ENCODE data around the gene KCNQ1.

The KCNQ1 gene

DNA sequence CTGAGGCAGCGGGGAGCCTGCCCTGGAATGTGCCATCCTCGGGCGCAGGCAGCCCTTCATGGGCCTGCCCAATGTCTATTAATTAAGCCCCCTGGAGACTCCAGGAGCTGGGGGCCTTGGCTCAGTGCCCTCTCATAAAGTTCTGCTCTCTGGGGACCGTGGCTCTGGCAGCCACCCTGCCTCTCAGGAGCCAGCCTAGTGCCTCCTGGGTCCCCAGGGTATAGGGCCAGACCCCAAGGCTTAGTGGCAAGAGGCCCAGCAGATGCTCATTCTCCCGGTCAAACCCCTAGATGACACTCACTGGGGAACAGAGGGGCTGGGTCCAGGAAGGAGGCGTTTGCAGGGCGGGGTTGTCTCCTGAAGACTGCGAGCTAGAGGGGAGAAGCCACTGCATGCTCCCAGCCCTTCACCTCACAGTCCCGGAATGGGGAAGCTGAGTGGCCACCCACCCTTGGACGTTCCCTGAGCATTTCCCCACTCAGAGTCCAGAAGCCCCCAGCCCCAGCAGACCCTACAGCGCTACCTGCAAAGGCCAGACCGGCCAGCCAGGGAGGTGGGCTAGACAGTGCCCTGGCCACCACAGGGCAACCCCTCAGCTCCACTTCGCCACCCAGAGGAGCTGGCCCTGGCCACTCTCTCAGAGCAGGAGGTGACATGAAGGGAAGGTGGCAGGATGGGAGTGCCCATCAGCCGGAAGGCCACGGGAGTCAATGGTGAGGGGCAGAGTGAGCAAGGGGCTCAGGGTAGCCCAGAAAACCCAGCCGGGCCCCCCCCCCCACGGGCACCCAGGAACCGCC is 357.8 kb downstream of the KCNQ1 start:
- DNase-seq, result peak in 2 of 5 donors; percentile 1 to 8

DNA sequence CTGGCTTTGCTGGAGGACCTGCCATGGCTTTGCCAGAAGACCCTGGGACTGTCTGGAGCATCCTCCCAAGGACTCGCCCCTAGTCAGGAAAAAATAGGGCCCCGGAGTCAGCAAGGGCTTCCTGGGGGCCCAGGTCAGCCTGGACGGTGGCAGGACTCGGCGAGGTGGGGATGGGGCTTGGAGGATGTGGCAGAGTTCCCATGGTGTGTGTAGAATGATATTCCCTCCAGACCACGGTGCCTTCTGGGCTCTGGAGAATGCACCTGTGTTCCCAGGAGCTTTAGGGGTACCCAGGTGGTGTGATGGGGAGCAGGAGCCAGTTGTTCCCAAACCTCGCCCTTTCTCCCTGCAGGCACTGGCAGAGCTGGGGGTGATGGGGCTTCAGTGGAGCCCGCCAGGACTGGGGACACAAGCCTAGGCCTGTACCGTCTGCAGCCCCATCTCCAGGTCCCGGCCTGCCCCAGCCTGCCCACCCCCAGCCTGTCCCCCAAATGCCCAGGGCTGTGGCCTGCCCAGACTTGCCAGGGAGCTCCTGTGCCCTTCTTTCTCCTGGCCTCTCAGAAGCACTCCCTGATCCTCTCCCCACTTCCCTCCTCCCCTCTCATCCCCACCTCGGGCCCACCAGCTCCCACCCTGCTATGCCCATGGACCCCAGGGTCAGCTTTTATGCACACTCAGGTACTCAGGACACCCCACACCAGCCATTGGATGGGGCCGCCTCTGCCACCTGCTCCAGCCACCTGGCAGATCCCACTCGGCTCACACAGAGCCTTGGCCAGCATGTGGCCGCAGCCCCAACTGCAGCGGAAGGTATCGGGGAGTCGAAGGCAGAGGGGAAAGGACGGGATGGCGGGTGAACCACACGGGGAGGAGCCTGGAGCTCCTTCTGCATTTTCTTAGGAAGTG is 358.6 kb downstream of the KCNQ1 start:
- DNase-seq, result peak in 2 of 5 donors; percentile 4 to 10

DNA sequence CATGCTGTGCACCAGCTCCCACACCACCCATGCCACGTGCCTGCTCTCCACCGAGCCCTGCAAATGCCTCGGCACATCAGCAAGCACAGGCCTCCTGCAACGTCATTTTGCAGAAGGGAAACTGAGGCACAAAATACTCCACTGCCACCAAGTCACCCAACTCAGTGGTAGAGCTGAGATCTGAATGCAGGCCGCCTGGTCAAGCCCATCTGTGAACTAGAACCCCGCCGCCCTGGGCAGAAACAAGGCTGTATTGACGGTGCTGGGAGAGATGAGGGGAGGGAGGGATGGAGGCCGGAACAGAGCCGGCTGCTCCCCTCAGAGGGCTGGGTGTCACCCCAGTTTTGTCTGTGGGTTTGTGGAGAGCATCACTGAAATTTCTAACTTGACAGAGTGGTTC is 359.4 kb downstream of the KCNQ1 start:
- DNase-seq, result peak in 1 of 5 donors; percentile 7

DNA sequence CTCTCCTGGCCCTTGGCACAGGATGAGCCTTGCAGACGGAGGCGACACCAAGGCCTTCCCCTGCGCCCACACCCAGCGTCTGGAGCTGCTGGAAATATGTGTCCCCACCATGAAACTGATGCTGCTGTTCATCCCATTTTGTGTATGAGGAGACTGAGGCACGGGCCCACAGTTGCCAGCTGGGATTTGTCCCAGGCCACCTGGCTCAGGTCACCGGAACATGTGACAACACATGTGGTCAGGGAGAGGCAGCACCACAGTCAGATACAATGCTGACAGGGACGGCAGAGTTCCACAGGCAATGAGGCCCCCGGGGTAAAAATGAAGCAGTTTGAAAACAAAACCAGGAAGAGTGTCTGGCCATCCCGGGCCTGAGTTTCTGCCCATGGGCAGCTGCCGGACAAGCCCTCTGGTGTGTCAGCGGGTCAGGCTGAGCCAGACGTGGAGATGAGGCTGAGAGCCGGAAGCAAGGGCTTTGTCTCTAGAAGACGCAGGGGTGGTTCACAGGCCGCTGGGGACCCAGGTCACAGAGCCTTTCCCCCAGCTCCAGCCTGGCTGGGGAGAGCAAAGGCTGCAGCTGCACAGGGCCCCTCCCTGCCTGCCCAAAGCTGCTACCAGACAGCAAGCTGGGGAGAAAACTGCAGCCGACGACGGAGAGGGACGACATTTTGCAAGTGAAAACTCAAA is 360.0 kb downstream of the KCNQ1 start:
- DNase-seq, result peak in 2 of 5 donors; percentile 2 to 4

DNA sequence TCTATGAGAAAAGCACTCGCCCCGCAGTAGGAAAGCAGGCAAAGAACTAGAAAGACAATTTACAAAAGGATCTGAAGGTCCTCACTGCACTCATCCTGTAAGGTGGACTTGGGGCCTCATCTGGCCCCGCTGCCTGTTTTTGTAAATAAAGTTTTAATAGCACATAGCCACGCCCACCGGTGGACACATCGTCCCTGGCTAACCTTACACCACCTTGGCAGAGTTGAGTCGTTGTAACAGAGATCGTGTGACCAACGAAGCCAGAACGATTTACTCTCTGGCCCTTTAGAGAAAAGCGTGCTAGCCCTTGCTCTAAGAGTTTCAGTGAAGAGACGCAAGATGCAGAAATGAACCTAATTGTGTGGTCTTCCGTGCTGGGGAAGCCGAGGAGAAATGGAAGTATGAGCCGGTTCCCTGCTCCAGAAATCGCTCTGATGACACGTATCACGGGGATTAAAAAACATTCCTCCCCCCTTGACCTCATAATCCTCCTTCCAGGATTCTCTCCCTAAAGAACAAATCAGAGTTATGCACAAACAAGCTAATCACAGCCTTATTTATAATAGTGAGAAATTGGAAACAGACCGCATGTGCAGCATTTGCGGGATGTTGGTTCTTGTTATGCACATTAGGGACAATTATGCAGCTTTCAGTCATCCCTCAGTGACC is 360.7 kb downstream of the KCNQ1 start:
- no peak for DNase-seq

DNA sequence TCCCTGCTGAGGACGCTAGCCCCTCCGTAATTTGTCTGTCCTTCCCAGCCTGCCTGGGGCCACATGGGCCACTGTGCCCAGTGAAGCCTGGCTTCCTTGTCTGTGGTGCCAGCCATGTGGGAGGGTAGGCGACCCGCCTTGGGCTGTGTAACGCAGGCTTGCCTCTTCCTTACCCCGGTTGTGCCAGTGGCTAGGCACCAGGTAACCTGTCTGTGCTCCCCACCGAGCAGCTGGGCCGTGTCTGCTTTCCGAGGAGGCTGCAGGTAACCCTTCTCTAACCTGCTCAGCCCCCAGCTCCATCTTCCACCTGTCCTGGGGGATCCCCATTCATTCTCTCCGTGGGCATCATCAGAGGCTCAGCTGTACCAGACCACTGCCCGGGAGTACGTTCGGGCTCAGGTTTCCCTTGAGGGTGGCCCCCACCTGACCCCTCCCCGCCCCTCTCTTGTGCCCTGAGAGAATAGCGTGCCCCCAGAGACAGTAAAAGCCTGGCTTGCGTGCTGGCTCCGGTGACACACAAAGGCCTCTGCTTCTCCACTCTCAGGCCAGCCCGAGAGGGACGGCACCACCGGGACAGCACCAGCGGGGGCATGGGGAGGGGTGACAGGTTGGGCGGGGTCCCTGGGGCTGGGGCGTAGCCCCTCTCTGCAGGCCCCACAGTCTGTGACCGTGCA is 361.7 kb downstream of the KCNQ1 start:
- peak in 2 of 5 donors; percentile 4 to 8 for DNase-seq

DNA sequence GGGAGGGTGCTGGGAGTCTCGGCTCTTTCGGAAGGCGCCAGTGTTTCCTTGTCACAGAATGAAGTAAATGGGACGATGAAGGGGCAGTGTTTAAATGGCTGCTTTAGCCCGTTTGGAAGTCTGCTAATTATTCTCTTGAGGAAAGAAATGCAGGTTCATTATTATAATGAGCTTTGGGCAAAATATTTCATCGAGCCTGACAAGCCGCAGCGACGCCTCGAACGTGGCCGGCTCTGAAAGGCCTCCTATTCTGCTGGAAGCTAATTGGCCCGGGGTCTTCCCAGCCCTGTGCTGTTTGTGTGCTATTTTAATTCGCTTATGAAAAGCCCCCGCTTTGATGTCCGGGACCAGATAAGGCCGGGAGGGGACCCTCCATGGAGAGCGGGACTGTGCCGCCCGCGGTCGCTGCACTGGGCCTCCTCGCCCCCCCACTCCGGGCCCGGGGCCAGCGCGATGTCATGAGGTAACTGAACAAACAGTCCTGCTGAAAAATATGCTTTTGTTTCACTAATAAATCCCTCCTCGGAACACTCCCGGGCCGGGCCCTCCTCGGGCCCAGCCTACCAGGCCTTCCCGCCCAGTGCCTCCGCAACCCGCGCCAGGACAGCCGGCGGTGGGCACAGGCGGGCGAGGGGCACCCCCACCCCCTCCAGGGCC is 362.3 kb downstream of the KCNQ1 start:
- DNase-seq, result peak in 1 of 5 donors; percentile 2

DNA sequence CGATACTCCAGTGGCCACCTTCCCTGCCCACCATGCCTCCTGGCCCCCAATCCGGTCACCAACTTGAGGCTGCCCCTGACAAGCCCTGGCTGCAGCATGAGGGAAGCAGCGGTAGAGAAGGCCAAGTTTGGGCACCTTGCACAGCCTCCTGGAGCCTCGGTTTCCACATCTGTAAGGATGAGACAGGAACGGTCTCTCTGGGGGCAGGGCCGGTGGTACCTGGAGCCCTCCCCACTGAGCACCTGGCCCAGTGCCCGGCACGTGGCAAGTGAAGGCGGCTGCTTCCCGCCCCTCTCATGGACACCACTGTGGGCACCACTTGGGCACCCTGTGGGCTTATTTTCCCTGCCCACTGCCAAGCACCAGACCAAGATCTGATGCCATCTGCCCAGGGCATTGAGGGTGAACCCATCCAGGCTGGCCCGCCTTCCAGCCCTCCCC is 363.0 kb downstream of the KCNQ1 start:
- DNase-seq, result peak in 1 of 5 donors; percentile 3

DNA sequence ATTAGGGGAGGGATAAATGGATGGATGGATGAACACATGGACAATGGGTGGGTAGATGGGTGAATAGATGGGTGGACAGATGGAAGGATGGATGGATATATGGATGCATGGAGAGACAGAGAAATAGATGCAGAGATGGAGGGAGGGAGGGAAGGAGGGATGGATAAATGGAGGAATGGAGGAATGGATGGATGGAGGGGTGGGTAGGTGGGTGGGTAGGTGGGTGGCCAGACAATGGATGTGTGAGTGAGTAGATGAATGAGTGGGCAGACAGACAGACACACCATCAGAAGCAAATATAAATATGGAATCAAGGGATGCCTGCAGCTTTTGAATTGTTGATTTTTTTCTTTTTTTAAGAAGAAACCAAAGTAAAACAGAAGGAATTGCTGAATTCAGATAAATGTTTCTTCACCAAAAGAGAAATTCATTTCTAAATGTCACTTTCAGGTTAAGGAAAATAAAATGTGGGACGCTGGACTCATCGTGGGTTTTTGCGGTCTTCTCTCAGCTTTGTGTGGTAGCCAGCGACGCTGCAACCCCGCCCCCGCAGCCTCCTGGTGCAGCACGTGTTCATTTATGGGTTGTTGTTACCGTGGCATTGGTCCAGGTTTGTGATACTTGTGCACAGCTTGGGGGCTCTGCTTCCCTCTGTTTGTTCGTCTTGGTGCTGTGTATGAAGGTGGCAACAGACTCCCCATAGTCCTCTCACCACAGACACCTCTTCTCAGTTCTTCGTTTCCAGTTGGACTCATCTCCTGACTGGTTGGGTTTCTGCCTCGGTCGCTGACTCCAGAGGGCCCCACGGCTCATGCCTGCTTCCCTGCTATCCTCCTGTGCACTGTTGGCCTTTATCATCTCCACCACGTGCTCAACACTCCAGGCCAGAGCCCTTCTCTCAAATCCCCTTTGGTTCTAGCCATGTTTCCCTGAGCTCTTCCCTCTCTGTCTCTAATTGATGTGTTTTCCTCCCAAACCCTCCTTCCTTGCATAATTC is 364.3 kb downstream of the KCNQ1 start:
- no peak for DNase-seq

DNA sequence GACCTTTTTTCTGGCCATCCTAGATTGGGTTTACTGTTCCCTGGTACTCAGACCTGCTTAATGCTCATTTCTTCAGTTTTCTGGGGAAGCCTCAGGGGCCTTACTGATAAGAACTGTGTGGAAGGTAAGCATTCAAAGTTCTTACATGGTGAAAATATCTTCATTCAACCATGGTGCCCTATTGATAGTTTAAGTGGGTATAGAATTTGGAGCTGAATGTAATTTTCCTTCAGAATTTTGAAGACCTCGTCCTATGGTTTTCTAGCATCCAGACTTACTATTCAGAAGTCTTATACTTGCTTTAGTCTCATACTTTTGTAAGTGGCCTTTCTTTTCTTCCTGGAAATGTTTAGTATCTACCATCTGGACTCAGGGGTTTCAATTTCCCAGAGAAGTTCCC is 365.0 kb downstream of the KCNQ1 start:
- DNase-seq, result no peak

DNA sequence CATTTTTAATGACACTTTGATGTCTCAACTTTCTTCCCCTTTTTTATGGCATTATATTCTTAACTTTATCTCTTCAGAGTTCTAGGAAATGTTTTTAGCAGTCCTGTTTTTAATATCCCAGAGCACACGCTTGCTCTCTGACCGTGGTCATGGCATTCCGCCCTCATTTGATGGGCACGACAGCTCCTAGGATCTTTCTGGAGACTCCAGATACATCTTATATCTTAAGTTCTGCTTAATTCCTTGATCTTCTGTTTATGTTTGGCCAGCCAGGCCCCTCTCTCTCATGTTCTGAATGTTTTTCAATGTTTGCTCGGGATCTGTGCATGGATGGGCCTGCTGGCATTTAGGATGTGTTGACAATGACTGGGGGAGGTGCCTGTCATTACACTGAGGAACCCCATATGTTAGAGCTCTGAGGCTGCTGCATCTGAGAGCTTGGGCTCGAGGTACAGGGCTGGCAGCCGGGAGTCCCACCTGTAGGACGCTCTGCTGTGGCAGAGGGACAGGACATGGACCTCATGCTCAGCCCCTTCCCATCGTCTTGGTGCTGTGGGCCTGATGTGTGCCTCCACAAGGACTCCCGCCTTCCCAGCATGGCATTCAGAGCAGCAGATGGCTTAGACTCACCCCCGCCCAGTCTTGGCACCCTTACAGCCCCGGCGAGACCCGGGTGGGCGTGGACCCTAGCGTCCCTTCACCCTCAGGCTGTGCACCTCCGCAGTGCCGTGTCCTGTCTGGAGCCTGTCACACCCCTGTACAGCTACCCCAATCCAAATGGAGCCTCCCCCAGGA is 365.8 kb downstream of the KCNQ1 start:
- DNase-seq, result no peak

DNA sequence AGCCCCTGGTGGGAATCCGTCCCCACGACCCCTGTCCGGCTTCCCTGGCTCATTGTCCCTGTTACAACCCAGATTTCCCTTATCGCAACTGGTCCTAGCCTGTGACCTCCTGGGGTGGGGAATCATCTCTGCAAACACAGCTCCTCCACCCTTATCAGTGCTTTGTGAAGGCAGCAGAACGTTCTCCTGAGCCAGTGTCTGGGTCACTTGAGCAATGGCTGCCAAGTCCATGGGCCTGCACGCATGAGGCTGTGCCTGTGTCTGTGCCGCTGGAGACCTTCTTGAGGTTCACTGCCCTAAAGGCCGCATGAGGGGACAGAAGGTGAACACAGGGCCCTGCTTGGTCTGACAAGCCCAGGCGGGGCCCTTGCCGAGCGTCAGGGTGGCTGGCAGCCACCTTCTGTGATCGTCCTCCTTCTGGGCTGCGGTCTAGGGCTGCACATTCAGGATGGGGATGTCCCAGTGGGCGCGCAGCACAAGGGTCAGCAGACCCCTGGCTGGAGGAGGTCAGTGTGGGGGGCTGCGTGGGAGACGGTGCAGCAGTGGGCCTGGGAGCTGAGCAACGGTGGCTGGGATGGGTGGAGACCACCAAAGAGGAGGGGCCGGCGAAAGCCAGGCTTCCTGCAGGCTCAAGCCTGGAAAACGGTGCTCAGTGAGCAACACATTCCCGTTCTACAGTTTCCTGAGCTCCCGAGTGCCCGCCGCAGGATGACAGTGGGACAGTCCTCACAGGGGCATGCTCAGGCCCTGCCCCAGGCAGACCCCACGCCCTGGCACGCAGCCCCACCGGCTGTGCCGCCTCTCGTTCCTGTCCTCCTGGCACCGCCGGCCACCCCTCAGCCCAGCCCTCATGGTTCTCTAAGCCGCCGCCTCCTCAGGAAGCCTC is 366.6 kb downstream of the KCNQ1 start:
- DNase-seq, result no peak

DNA sequence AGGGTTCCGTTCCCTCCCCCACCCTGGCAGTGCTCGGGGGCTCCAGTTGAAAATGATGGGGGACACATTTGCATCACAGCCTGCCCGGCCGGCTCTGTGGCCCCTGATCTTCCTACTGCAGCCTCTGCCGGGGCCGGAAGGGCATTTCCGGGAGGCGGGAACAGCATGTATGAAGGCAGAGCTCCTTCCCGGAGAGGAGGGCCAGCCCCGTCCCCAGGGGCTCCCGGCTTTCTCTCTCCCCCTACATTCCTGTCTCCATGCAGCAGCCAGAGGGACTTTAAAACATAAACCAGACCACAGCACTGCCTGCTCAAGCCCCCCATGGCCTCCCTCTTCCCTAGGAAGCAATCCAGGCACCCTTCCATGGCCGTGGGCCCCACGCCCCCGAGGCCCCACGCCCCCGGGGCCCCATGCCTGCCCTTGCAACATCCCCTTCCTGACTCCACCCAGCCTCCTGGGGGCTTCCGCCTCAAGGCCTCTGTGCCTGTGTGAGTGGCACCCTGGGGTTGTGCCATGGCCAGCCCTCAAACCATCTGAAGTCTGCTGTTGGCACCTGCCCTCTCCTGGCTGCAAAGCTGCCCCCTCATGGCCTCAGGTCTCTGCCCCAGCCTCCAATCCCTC is 367.7 kb downstream of the KCNQ1 start:
- DNase-seq, result no peak

DNA sequence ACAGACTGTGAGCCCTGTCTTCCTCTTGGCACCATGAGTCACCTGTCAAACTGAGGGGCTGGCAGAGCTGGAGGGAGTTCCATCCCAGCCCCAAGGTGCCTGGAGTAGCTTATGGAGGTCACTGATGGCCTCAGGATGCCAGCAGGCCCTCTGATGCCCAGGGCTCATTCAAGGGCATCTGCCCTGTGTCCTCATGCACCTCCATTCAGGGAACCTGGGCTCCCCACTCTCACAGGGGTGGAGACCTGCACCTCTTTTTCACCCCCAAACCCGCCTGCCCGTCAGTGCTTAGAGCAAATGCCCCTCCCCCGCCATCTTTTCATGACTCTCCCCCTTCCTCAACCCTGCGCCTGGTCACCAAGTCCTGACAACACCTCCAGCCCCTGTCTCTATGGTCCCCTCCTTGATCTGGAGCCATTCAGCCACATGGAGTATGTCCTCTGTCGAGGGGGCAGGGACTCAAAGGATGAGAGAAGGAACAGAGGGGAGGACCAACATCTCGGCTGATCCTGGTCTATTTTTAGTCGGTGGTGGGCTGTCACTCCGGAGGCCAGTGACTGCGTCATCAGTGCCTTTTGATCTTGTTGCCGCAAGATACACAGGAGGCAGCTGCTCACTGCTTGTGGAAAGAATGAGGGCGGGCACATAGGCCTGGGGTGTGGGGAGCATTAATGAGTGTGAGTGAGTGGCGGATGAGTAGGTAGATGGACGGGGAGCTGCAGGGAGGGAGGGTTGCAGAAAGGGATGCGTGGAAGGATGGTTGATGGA is 368.5 kb downstream of the KCNQ1 start:
- DNase-seq, result no peak

DNA sequence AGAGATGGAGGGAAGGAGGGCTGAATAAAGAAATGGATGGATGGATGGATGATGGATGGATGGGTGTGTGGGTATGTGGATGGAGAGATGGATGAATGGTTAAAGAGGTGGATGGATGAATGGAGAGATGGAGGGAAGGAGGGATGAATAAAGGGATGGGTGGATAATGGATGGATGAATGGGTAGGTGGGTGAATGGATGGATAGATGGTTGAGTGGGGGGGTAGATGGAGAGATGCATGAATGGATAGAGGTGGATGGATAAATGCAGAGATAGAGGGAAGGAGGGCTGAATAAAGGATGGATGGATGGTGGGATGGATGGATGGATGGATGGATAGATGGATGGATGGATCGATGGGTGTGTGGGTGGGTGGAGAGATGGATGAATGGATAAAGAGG is 369.2 kb downstream of the KCNQ1 start:
- no peak for DNase-seq

DNA sequence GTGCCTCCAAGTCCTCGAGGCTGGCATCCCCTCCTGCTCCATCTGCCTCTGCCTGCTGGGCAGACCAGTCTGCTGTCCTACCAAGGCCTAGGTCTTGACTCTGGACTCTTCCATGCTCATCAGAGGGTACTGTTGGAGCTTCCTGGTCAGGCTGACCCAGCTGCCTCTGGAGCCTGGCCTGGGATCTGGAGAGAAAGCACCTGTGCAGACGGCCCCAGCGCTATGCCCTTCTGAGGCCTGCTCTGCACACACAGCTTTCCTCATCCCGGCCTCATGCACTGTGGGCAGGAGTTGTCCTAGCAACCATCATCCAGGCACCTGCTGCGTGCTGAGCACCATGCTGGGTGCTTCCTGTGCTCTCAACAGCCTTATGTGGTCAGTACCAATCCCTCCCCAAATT is 369.9 kb downstream of the KCNQ1 start:
- DNase-seq, result no peak

All from T-helper 1 cell (primary cell).